ENCODE measurements around the gene WARS2.
"Not testable (repeated sequence)": the region's sequence is repeated elsewhere in the genome, so short reads cannot be mapped to it uniquely, and the experiment has no call there.

GRCh38 chr1:119121872-119122271 lies 18.6 kb downstream of the WARS2 start:
- not testable (repeated sequence) for TF ChIP-seq CTCF (conservative IDR thresholded peaks at IDR 0.05); ZFX (IDR thresholded peaks at IDR 0.05)
